Measurements from ENCODE around the gene GABRG3.

The GABRG3 gene

GRCh38 chr15:27101982-27102381 lies 131.0 kb downstream of the GABRG3 start:
- H3K4me3 ChIP-seq (replicated peaks; ENCODE audit: low read depth, low read length), result no peak overlapping the region
- no peak for DNase-seq (ENCODE audit: extremely low read depth, low read depth)
- TF ChIP-seq CTCF (IDR thresholded peaks at IDR 0.05; ENCODE audit: low read depth, low read length, missing control alignments), result no peak

- DNase-seq (ENCODE audit: extremely low read depth, low read depth), result no peak
- H3K4me3 ChIP-seq (replicated peaks; ENCODE audit: low read depth, low read length), result no peak overlapping the region
- TF ChIP-seq CTCF (IDR thresholded peaks at IDR 0.05; ENCODE audit: low read depth, low read length, missing control alignments), result no peak
Measured at GRCh38 chr15:27111323-27111722, 140.3 kb downstream of the GABRG3 start.

GRCh38 chr15:27114473-27114872 lies 143.5 kb downstream of the GABRG3 start:
- no peak overlapping the region for H3K4me3 ChIP-seq (replicated peaks; ENCODE audit: low read depth, low read length)
- no peak for DNase-seq (ENCODE audit: extremely low read depth, low read depth)
- TF ChIP-seq CTCF (IDR thresholded peaks at IDR 0.05; ENCODE audit: low read depth, low read length, missing control alignments), result no peak

- no peak for TF ChIP-seq CTCF (IDR thresholded peaks at IDR 0.05; ENCODE audit: low read depth, low read length, missing control alignments)
- H3K4me3 ChIP-seq (replicated peaks; ENCODE audit: low read depth, low read length), result no peak overlapping the region
- no peak for DNase-seq (ENCODE audit: extremely low read depth, low read depth)
Measured at GRCh38 chr15:27119695-27120266, 148.8 kb downstream of the GABRG3 start.

GRCh38 chr15:27121672-27122071 lies 150.7 kb downstream of the GABRG3 start:
- DNase-seq (ENCODE audit: extremely low read depth, low read depth), result no peak
- no peak for TF ChIP-seq CTCF (IDR thresholded peaks at IDR 0.05; ENCODE audit: low read depth, low read length, missing control alignments)
- H3K4me3 ChIP-seq (replicated peaks; ENCODE audit: low read depth, low read length), result no peak overlapping the region

- no peak for TF ChIP-seq CTCF (IDR thresholded peaks at IDR 0.05; ENCODE audit: low read depth, low read length, missing control alignments)
- no peak for DNase-seq (ENCODE audit: extremely low read depth, low read depth)
- no peak overlapping the region for H3K4me3 ChIP-seq (replicated peaks; ENCODE audit: low read depth, low read length)
Measured at GRCh38 chr15:27123291-27123690, 152.3 kb downstream of the GABRG3 start.

- TF ChIP-seq CTCF (IDR thresholded peaks at IDR 0.05; ENCODE audit: low read depth, low read length, missing control alignments), result no peak
- H3K4me3 ChIP-seq (replicated peaks; ENCODE audit: low read depth, low read length), result no peak overlapping the region
Measured at GRCh38 chr15:27123808-27124207, 152.8 kb downstream of the GABRG3 start.

More at GRCh38 chr15:27123808-27124207, 152.8 kb downstream of the GABRG3 start:
- DNase-seq (ENCODE audit: extremely low read depth, low read depth), result no peak
